SHP77 treated with DMSO at 0.1 percent for 48 hours (cell line): ENCODE data around the gene SV2A.
"Not testable (repeated sequence)": the region's sequence is repeated elsewhere in the genome, so short reads cannot be mapped to it uniquely, and the experiment has no call there.

ENCODE experiments used
- DNase-seq: peaks from one replicate; lab custom pipeline; 2025; lab: John Stamatoyannopoulos, UW

SV2A gene

GRCh38 chr1:149929856-149930255 lies 12.2 kb upstream of the SV2A start:
- DNase-seq: no peak

DNA sequence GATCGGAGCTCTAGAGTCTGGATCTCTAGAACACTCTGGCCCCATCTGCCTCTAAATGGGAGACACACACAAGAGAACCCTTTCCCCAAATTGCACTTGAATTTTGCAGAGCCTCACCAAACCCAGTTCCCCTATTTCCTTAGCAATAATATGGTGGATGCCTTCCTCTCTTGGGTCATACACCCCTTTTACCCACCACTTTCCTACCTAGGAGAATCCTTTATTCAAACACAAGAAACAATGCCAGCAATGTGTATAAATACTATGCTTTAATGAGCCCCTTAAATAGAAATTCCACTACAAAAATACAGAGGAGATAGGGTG lies 10.7 kb upstream of the SV2A start:
- no peak for DNase-seq

DNA sequence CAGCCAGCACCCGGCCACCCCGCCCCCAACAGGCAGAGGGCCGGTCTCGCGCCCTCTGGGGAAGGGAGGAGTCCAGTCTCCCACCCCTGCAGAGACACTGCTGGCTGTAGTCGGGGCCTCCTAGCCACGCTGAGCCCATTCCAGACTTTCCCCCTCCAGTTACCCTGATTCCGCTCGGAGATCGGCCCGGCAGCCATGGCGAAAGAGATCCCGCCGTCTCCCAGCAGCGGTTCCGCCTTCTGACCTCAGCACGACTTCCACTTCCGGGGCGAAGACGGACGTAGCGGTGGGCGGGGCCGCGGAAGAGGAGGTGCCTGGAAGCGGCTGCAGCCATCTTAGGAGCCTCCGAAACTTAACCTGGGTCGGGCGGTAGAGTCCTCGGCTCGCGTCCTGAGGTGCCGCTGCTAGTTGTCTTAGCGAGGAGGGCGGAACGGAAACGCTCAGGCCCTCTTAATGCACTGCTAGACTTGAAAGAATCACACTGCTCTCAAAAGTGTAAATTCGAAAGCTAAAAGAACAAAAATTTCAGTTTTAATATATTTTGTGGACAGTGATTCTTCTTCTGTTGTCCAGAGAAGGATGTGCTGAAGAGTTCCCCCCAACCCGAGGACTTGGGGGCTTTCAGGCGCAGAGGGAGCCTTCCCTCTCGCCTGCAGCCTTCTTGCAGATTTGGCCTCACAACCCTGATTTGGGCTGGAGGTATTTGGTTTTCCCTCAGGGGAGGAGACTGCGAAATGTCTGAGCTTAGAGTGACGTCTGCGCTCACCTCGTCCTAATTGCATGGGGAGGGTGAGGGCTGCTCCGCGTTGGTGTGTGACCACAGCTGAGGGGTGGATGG lies 10.1 kb upstream of the SV2A start, which contains the start of gene SF3B4:
TSS of gene SF3B4 (minus strand) at position 241 of the 838 bp plus-strand sequence. CDS start at position 197, 44 bp downstream.
- peak; percentile 97 for DNase-seq

- DNase-seq: no peak
These were observed 9.5 kb upstream of the SV2A start for GRCh38 chr1:149927056-149927562.

DNA sequence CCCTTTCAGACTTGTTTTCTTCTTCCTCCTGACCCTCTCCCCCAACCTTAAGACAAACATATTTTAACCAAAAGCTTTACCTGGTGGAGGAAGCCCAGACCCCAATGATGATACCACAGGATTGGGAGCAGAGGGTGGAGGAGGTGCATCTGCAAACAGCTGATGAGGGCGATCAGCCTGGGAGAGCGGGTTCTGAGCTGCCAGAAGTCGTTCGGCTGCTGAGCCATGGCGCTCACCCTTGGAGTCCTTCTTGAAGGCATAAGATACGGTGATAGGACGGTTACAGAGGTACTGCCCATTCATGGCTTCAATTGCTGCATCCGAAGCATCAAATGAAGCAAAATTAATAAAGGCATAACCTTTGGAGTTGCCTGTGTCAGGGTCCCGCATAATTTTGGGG lies 8.7 kb upstream of the SV2A start:
- DNase-seq: no peak

DNA sequence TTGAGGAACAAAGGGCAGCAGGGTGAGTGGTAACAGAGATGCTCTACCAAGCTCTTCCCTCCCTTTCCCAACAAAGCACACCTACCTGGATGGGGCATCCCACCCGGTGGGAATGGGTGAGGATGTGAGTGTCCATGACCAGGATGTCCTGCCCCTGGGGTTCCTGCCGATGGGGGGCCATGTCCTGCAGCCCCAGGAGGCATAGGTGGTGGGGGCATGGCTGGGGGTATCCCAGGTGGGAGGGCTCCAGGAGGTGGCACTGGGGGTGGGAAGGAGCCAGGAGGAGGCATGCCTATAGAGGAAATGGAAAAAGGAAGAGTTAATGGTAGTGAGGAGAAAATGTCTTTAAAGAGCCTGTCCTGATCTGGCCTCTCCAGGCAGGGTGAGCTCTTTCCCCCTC lies 8.1 kb upstream of the SV2A start:
- no peak for DNase-seq

DNA sequence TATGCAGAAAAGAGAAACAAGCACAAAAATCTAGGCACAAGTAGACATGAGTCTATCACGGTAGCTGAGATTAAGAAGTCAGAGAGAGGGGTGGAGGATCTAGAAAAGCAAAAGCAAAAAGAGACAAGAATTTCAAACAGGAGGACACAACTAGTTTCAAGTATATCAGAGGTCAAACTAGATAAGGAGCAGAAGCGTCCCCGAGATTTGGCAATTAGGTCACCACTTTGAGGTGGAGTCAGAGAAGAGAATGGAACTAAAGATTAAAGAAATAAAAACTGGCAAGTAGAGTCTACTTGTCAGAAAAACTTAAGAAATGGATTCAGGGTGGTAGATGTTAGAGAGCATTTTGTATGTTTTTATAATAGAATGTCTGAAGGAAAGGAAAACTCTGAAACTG lies 7.7 kb upstream of the SV2A start:
- DNase-seq: no peak

- DNase-seq: no peak
These were observed 6.0 kb upstream of the SV2A start for GRCh38 chr1:149923626-149924025.

- no peak for DNase-seq
These were observed 769 bp downstream of the SV2A start for GRCh38 chr1:149916898-149917252.

- DNase-seq: no peak
These were observed 1.3 kb downstream of the SV2A start for GRCh38 chr1:149916193-149916897.

- DNase-seq: no peak
These were observed 2.0 kb downstream of the SV2A start for GRCh38 chr1:149915429-149916192.

DNA sequence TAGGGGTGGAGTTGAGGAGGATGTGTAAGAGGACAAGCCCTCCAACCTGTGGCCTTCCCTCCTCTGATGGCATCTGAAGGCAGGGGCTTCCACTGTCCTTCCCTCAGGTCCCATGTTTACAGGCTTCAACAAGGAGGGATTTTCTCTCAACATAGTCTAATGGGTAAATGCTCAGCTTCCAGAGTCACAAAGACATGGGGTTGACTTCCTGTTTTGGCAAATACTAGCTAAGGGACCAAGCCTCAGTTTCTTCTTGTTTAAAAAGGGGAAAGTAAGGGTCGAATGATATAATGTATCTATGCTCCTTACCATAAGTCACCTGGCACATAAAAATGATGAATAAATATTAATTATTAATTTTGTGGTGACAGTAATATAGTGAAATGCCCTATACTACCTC lies 3.1 kb downstream of the SV2A start:
- no peak for DNase-seq

DNA sequence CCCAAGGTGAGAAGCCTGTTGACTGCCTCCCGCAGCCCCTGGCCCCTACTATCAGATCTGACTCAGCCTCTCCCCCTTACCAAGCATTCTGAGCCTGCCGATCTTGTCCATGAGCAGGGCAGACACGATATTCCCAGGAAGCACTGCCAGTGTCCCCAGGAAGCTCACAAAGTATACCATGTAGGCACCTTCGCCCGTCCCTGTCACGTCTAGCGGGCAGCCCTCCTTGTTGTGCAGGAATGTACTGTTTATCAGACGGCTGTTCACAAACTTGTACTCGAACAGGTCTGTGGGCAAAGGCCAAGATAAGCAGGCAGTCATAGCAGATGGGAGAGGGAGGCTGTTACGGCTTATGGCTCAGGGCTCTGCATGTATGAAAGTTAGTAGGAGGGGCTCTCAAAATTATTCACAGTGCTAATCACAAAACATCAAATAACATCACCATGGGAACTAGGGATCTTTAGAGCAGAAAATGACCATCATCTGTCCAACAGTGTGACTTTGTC lies 11.0 kb downstream of the SV2A start:
- DNase-seq: no peak

- DNase-seq: no peak
These were observed 13.7 kb downstream of the SV2A start for GRCh38 chr1:149903836-149904491.

DNA sequence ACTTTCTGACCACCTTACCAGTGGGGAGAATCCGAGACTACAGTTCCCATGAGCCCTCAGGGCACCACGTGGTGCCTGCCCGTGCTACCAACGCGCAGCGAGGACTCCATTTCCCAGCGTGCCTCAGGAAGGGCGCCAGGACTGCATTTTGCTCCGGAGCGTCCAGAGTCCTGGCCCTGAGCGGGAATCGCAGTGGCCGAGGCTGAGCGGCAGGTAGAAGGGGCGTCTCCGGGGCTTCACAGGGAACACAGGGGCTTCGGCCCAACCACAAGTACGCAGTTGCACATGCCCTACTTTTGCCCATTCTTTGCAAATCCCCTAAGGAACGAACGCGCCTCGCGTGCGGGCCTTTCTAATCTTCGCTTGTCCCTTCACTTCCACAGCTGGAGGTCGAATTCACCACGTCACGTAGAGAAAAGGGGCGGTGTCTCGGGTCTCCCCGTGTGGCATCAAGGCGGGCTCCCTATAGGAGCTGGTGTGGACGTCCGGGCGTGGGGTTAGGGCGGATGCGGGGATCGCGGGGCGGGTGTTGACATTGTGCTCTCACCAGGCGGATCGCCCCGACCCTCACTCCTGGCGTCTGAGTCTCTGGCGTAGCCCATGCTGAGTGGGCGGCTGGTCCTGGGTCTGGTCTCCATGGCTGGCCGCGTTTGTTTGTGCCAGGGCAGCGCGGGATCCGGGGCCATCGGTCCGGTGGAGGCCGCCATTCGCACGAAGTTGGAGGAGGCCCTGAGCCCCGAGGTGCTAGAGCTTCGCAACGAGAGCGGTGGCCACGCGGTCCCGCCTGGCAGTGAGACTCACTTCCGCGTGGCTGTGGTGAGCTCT lies 18.0 kb downstream of the SV2A start, which contains the start of gene BOLA1:
TSS of gene BOLA1 (plus strand) at position 109 of the 825 bp plus-strand sequence. CDS start at position 601, 492 bp downstream.
- peak; percentile 98 for DNase-seq

DNA sequence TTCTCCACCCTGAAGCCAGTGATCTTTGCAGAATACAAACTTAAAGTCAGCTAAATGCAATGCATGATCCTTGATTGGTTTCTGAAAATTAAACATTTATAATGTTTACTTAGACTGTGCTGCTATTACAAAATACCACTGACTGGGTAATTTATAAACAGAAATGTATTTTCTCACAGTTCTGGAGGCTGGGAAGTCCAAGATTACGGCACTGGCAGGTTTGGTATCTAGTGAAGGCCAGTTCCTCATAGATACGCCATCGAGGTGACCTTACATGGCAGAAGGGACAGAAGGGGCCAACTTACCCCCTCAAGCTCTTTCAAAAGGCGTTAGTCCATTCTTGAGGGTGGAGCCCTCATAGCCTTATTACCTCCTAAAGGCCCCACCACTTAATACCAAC lies 21.1 kb downstream of the SV2A start:
- DNase-seq: no peak

DNA sequence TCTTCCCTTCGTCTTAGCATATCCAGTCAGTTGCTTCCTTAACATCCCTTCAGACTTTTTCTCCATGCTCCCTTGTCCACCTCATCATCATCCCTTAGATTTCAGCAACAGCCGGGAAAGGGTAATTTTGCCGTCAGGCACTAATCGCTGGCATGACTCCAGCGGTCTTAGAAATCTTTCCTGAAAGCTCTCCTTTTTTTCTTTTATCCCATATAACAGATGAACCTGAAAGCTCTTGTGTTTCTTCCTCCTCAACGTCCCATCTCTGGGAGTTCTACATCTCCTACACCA lies 28.7 kb downstream of the SV2A start:
- DNase-seq: peak; percentile 54

DNA sequence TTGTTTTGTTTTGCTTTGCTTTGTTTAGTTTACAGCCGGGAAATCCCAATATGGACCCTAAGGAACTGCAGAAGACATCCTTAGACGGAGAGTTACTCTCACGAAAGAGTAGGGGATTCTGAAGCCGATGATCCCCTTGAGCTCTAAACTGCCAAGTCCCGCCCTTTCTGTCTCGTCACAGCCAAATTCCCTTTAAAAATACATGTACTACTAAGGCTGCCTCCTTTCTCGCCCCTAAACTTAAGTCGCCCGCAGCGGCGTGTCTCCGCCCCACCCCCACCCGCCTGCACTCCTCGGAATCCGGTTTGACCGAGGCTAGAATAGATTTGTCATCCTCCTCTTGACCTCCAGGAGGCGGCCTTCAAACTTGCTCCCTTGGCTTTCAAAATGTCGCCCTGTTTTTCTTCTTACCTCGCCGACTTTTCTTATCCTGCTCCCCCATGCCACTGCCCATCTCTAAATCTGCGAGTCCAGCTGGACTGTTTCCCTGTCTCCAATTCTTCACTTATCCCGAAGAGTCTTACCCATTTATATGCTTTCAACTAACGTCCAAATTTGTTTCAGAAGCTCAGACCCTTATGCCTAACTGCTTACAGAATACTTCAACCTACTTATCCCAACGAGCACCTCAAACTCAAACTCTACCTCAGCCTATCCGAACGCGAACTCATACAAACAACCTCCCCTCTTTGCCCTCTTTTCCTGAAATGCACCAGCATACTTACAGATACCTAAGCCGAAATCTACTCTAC lies 29.2 kb downstream of the SV2A start:
- peak; percentile 99 for DNase-seq

- peak; percentile 100 for DNase-seq
These were observed 30.0 kb downstream of the SV2A start for GRCh38 chr1:149887456-149888246.

DNA sequence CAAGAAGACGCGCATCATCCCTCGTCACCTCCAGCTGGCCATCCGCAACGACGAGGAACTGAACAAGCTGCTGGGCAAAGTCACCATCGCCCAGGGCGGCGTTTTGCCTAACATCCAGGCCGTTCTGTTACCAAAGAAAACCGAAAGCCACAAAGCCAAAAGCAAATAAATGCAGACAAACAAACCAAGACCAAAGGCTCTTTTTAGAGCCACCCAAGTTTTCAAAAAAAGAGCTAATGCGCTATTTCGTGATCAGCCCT lies 30.5 kb downstream of the SV2A start:
- not testable (repeated sequence) for DNase-seq
